ENCODE measurements around the gene SEC63.

GRCh38 chr6:107970255-107970654 lies 12.2 kb upstream of the SEC63 start:
- TF ChIP-seq CTCF (IDR thresholded peaks at IDR 0.05) (no peak), POLR2AphosphoS5 (IDR thresholded peaks at IDR 0.05) (no peak), EP300 (IDR thresholded peaks at IDR 0.05) (no peak), POLR2A (IDR thresholded peaks at IDR 0.05) (no peak)

Measured in stomach (tissue), 4 donors.